Skin of body (tissue), 2 donors: ENCODE measurements around the gene CYB5R2. TPM values are rescaled to one million over a fixed set of nuclear protein-coding genes. Genes with fewer than 3 reads are reported as not detected.

Source experiments
- DNase-seq: peaks from one replicate; lab custom pipeline; 2025; lab: John Stamatoyannopoulos, UW
- total RNA-seq: library from RNA; depleted of rRNA; stranded (reverse); fragments of >200 nt; gene quantifications from one replicate; pipeline ENCODE4 v1.2.3, GENCODE V29; 2014

The CYB5R2 gene
- total RNA-seq, 1 donor from 2014 or later = 13.8 TPM

DNA sequence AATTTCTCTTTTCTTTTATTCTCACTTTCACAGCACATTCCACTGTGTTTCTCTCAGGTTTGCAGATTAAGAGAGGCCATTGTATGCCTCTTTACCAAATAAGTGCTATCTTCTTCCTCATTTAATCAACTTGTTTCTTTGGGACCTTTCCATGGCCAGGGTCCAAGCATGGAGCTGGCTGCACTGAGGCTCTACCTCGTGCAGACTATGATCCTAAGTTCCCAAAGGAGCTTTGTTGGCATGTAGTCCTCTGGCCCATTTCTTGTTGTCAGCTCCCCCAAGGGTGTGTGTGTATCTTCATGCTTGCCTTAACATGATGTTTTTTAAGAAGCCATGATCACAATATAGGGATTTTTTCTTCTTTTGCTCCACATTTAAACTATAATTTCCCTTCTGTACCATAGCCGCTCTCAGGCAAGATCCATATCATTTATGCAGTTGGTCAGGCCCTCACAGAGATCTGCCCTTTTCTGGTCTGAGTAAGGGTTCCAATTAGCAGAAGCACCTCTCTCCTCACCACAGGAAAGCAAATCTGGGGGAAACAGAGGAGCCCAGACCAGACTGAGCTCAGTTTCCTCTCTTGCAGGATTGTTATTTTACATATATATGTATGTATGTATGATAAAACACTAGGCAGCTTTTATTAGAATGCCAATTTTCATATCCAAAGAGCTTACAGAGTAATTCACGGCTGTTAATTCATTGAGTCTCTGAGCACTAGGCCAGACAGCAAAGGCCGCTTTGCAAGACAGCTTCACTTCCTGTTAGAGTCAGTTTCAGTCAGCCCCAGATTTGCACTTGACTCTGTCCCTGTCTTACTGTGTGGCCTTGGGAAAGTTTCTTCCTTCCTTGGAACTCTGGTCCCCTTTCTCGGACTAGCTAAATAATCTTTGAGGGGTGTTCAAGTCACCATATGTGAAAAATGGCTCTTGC lies 34.3 kb downstream of the CYB5R2 start:
- DNase-seq = no peak

DNA sequence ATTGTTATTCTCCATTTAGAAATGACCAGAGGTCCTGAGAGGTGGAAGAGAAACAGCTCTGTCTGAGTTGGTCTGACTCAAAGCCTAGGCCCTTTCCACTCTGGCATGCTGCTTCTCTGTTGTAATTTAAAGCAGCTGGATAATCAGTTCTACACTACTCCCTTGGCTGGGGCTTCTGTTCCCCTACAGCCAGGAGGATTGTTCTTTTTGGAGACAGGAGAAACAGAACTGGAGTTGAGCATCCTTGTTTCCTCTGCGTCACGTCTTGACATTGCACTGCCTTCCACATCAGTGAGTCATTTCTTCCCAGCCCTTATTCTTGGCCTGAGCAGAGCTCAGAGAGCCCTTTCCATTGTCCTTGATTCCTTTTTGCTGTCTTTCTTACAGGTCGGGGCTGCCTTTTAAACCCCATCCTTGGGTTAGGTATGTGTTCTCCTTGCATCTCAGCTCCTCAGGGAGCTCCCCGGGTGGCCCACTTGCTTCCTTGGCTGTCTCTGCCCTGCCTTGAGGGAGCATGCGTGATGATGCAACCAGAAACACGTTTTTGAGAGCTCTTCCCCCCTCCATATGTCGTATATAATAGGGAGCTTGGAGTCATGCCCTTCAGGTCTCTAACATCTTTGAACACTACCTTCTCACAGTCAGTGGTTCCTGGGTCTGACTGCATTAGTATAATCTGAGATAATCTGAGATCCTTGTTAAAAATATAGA lies 35.7 kb downstream of the CYB5R2 start:
- peak; percentile 56 for DNase-seq

DNA sequence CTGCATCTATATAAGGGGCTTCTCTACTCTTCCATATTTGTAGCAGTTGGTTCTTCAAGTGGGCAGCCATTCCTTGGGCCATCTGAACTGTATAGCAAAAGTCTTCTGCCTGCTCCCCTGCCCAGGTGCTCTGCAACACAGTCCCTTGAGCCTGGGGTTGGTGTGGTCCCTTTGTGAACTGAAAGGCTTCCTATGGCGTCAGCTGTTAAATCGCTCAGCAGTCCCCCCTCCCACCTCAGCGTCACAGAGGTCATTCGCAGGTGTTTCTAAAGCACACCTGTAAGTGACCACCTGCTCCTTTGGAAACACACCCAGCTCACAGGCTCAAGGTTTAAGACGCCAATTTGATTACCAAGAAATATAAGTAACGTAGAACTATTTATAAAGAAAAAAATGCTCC lies 37.0 kb downstream of the CYB5R2 start:
- no peak for DNase-seq

DNA sequence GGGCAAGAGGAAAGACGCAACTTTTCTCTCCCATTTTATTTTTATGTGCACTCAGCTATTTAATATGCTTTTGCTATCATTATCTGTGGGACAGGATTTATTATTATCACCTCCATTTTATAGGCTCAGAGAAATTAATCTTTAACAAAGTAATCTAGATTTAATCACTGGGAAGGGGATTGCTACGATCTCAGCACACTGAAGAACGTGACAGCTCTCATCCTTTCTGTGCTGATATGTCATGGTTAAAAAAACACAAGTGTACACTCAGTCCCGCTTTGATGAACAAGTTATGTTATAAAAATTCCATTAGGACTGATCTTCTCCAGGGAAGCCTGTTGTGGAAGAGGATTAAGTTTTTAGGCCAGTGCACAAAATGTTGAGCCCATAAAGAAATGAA lies 37.6 kb downstream of the CYB5R2 start:
- no peak for DNase-seq

DNA sequence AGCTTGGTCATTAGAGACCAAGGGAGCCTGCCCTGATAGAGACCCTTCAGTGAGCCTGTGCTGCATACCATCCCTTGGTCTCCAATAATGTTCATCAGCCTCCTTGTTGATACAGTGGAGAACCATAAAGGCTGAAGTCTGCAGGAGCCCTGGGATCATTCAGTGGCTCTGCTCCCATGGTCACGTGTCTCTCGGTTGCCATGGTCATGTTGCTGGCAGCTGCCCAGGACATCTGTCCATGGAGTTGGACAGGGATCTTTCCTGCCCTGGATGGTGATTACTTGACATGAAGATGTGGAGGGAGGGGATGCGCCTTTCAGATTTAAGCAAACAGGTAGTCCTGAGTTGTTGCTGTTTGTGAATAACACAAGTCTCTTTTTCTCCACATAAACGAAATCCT lies 38.2 kb downstream of the CYB5R2 start:
- DNase-seq = no peak

DNA sequence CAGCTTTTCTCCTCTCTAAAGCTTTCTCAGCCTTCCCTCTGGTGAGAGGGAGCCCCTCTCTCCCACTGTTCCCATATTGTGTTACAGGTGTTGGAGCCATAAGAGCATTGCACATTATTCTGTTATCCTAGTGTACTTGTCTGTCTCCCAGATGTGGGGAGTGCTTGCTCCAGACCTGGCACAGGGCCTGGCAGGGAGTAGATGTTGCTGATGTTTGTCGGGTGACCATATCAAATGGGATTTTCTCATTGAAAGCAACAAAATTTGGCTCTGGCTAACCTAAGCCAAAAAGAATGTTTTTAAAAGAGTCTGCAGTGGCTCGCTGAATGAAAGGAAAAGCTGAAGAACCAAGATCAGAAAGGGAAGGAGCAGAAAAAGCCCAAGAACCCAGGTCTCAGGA lies 41.1 kb downstream of the CYB5R2 start:
- no peak for DNase-seq

DNA sequence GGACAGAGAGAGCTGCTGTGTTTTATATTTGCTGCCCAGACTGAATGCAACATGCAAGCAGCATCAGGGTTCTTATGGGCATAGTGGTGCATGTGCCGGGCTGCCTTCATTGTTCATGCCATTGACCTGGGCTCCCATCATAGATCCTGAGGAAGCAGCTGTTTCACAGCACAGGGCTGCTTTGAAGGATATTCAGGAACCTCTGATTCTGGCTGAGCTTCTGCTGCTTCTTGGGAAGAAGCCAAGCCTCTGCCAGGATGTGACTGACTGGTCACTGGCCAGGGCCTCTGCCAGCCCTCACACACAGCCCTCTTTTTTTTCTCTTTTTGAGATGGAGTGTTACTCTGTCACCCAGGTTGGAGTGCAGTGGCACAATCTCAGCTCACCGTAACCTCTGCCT lies 43.3 kb downstream of the CYB5R2 start:
- no peak for DNase-seq

DNA sequence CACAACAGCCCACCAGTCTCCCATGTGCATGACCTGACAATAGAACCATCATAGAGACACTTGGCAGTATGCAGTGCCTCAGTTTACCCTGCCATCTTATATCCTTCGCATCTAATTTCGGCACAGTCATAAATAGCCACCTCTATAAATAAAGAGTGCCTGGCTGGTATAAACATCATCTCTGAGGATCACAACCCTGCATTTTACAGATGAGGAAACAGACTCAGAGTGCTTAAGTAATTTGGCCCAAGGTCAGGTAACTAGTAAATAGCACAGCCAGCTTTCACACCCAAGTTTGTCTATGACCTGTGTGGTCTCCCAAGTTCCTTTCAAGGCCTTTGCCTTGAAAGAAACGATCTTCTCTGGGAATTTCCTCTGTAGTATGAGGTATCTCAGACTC lies 44.6 kb downstream of the CYB5R2 start:
- DNase-seq = no peak

DNA sequence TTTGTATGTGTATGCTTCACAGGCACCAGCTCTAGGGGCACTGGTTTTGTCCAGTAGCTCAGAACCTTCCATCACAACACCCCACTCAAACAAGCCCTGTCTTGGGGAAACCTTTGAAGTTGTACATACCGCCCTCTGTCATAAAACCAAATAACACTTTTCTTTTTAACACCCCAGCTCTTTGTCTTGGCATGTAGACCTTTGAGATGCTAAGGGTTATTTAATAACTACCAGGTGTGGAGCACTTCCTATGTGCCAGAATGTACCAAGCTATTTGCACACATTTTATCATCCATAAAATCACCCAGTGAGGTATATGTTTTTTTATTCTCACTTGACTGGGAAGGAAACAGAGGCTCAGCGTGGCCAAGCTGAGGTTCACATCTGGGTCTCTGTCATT lies 50.6 kb downstream of the CYB5R2 start:
- DNase-seq = no peak

DNA sequence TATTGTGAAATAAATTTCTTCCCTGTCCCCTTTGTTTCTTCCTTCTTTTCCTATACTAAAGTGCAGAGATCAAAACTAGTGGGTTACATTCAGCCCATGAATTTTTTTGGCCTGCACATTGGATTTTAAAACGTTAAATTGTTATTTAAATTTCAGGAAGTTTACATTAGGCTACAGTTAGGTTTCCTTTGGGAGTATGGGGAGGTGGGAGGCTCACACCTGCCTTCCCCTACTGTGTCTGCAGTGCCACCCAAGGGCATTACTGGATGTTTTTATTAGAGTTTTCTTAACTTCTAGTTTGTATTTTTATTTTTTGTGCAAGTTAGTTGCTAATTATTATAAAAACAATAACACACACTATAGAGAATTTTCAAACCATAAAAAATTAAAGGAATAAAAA lies 51.7 kb downstream of the CYB5R2 start:
- no peak for DNase-seq

DNA sequence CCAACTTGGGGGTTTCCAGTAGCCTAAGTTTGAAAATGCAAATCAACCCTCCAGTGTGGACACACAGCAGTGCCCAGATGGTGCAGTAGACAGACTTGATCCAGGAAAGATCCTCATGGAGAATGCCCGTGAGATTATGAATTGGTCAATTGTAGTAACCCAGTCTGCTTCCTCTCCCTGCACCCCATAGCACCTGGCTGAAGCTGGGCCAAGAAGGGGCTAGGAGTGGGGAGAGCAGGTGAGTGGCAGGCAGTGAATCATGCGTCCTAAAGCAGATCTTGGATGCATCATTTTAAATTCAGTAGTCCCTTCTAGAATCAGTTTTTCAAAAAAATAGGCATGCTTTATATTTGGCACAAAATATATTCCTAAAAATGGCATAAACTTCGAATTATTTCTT lies 52.2 kb downstream of the CYB5R2 start:
- DNase-seq = no peak

DNA sequence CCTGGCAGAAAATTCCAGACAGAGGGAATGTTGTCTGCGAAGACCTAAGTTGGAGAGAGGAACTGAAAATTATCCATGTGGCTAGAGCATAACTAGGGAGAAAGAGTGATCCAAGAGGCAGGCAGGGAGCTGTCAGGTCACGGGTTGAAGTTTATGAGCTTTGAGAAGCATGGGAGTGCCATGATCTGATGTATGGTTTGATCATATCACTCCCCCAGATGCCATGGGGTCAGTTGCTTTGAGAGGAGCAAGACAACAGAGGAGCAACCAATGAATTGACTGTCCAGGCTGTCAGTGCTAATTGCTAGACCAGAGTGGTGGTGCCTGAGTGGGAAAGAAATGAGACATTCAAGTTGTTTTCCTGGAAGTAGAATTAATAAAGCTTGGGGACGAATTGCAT lies 54.0 kb downstream of the CYB5R2 start:
- DNase-seq = no peak

DNA sequence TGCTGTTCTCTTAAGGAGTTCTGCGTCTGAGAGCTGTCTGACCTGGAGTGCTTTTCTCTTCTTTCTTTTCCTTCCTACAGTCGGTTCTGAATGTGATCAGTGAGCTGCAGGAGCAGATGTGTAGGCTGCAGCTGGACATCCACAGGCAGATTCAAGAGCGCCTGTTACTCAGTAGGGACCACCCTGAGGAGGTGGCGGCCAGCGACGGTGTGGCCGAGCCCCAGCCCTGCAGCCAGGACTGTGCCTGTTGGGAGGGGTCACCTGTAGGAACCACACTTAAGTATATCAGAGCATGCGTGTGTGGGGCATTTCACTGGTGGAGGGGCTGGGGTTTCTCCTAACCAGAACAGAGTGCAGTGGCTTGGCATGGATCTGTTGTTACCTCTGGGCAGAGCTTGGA lies 56.3 kb downstream of the CYB5R2 start:
- DNase-seq = no peak

Other genes starting within 250 kb of the CYB5R2 start
- gene OLFML1, start 188.0 kb downstream of the CYB5R2 start, total RNA-seq = 25.5 TPM
- 63.8 TPM for gene PPFIBP2, start 159.5 kb downstream of the CYB5R2 start, total RNA-seq
- 1.2 TPM for gene OVCH2, start 33.0 kb upstream of the CYB5R2 start, total RNA-seq
- not detected for gene OR5P2, start 123.4 kb upstream of the CYB5R2 start, total RNA-seq
- gene OR5P3, start 157.3 kb upstream of the CYB5R2 start, total RNA-seq = 0.59 TPM